Stimulated activated CD8-positive, alpha-beta memory T cell treated with anti-CD3 and anti-CD28 coated beads, Interleukin-4, amount 100 ng/mL, for 1 hour (primary cell): Measurements from ENCODE around the gene SIK1.

Experiments used
- DNase-seq, 2 donors: peaks; one replicate each; pipeline ENCODE4 v3.0.0-alpha.2; 2020; ENCODE audit warnings: low read depth in 2 of 2, low spot score in 1 of 2

SIK1 gene

DNA sequence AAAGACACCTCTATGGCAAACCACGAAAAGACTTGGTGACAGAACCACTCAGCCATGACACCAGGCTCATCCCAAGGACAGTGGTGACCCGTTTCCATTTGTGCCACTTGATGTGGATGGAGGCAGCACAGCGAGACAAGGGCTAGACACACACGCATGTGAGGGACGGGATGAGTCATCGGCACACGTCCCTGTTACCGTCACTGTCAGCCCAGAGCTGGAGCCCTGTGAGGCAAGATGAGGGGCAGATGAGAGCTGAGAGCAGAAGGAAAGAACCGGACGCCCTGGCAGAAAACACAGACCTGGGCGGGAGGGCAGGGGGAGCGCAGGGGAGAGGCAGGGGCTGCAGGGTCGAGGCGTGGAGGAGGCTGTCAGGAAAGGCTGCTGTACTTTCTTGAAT, 57.8 kb downstream of the SIK1 start:
- no peak for DNase-seq

DNA sequence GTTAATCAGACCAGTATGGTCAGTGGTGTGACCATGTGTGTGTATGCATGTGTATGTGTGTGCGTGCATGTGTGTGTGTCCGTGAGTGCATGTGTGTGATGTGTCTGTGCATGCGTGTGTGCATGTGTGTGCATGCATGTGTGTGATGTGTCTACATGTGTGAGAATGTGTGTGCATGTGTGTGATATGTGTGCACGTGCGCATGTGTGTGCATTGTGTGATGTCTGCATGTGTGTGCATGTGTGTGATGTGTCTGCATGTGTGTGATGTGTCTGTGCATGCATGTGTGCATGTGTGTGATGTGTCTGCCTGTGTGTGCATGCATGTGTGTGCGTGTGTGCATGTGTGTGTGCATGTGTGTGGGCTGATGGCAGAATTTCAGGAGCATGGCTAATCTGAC, 58.2 kb downstream of the SIK1 start:
- DNase-seq = no peak

- no peak for DNase-seq
Observed at GRCh38 chr21:43367859-43368258, 59.1 kb downstream of the SIK1 start.

DNA sequence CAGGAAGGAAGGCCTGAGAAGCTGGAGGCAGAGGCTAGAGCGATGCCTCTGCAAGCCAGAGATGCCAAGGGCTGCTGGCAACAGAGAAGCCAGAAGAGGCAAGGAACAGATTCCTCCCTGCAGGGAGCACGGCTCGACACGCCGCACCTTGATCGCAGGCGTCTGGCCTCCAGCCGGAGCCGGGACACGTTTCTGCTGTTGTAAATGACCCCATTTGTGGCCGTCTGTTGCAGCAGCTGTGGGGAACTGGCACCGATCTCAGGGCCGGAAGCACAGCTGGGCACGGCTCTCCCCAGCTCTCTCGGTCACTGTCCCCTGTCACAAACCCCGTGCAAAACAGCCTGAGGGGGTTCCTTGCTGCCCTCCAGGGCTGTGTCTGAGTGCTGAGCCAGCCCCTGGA, 59.6 kb downstream of the SIK1 start:
- DNase-seq = no peak

GRCh38 chr21:43366656-43367055, 60.3 kb downstream of the SIK1 start:
- no peak for DNase-seq

GRCh38 chr21:43365611-43366426, 61.1 kb downstream of the SIK1 start:
- no peak for DNase-seq

DNA sequence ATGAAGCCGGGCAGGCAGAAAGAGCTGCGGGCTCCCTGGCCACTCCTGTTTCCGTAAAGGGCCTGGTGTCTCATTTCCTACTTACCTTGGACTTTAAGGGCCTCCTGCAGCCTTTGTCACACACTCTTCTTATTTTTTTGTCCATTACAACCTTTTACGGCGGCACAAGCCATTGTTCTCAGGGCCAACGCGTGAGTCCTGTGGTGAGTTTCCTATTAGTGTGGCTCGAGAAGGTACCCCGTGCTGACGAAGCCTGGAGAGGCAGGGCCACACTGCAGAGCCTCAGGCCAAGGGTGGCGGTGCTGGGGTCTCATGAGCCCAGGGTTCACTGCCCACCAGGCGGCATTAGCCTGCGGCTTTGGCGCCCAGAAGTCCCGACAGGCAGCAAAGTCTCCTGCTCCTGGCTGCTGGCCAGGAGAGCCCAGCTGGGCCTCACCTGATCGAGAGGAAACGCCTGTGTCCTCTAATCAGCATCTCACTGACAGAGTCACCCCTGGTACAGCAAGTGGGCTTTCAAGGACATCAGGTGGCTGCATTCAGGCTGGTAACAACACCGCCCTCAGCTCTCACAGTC, 62.0 kb downstream of the SIK1 start:
- no peak for DNase-seq
